ENCODE results near the gene ZNF445.
"Not testable (repeated sequence)": the region's sequence is repeated elsewhere in the genome, so short reads cannot be mapped to it uniquely, and the experiment has no call there.

The ZNF445 gene

DNA sequence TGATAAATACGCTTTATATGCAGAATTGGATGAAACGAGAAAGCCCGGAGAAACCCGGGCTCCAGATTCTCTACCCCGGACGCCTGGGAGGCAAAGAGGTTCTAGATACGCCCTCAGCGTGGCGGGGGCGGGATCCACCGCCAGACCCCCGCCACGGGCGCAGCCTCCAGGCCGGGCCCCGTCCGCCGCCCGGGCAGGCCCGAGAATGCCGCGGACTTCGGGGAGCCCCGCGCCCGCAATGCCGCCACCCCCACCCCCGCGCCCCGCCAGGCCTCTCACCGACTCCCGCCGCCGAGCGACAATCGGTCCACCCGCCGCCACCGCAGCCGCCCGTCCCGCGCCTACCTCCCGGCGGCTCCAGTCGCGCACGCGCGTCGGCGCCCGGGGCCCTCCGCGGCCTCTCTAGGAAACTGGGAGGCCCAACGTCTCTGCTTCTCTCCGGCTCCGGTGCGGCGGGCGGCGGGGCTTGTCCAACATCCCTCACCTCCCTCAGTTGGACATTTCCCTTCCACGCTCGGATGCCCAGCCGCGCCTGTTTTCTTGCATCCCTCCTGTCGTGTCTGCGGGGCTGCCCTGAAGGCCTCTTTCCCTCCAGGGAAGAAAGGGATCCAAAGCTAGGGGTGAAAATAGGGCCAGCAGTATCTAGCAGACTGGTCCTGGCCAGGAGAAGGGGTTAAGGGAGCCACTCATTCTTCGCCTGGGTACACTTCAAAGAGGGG, at the start of gene ZNF445:
ZNF445 (minus strand) TSS at position 359 of the 719 bp plus-strand sequence. CDS start 22,121 bp downstream, outside the sequence.
- no peak for DNase-seq

DNA sequence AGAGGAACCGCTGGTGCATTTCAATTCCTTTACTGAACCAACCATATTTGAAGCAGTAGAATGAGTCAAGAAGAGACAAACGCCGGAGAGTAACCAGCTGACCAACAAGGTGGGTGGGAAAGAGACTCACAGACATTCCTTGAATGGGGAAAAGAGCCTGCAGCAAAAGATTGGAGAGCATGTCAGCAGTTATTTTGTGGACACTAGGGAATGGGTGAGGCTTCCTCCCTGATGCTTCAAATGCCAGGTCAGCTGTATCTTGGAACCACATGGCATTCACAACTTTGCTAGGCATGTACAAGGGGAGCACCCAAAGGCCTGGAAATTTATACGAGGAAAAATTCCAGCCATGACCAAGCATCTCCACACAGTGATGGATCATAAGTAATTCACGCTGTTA, 47.6 kb upstream of the ZNF445 start:
- DNase-seq, result no peak

DNA sequence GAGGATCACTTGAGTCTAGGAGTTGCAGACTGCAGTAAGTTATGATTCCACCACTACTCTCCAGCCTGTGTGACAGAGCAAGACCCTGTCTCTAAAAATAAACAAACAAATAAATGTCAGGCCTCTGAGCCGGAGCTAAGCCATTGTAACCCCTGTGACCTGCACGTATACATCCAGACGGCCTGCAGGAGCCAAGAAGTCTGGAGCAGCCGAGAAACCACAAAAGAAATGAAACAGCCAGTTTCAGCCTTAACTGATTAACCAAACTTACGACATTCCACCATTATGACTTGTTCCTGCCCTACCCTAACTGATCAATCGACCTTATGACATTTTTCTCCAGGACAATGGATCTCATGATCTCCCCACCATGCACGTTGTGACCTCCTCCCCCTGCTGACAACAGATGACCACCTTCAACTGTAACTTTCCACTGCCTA, 45.0 kb upstream of the ZNF445 start:
- DNase-seq, result no peak

DNA sequence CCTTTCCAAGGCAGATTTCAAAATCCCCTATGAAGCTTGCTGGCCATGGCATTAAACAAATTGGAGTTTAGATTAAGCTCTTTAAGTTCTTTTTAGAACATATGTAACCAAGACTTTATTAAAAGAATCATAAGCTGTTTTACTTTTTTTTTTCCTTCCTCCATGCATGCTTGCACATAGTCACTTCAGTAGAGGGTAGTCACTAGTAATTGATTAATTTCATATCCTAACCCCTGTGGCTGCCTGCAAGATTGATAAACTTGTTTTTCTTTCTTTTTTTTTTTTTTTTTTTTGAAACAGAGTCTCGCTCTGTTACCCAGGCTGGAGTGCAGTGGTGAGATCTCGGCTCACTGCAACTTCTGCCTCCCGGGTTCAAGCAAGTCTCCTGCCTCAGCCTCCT, 44.3 kb upstream of the ZNF445 start:
- DNase-seq, result no peak

DNA sequence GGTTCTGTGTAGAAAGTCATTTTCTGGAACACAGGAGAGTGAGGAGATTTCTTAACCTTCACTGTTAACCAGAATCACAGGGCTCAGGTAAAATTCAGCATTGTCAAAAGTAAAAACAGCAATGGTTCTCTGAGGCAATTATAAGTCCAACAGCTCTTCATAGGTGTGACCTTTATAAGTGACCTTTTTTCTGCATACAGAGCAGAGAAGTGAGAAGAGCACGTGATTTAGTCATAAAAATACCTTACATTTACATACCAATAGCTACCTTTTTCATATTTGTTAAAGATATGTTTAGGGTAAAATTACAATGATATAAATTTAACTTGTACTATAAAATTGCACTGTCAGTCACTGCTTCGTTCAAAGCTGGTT, 41.3 kb upstream of the ZNF445 start:
- DNase-seq, result no peak

DNA sequence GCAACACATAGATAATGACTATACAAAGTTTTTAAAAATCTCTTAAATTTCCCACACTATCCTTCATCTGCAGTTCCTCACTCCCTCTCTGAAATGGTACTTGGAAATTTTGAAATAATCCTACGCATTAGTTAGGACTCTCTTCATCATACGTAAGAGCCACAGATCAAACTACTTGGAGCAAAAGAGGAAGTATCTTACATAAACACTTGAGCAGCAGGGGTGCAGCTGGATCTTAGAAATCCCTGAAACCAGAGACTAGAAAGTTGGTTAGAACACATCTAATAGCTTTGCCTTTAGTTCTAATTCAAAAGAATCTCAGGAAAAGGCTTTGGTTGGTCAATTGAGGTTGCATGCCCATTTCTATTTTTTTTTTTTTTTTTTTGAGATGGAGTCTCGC, 38.8 kb upstream of the ZNF445 start:
- DNase-seq, result no peak

DNA sequence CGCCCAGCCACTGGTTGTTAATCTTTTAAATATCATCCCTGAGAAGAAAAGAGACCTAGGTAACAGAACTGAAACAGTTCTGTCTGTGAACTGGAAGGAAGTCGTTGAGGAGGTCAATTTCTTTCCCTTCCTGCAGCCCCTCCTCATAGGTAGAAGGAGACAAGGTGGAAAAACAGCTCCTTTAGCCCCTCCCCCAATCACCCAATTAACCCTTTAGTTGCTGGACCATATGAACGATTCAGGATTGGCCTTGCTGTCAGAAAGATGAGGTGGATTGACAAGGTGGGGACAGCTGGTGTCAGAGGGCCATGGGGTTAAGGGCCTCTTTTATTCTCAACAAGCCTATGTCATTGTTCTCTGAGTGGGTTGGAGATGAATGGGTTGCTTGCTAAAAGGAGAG, 36.0 kb upstream of the ZNF445 start:
- DNase-seq, result no peak

DNA sequence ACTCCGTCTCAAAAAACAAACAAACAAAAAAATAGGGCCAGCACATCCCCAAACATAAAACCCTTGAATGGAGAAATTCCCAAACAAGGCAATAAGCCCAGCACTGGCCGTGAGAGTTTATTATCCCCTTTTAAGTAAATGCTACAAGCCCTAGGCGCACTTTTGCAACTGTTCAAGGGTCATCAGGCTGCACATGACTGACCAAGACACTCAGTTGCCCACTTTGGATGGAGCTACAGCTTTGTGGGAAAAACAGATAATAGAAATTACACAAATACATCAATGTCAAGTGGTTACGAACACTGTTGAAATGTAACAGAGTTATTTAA, 33.7 kb upstream of the ZNF445 start:
- no peak for DNase-seq

DNA sequence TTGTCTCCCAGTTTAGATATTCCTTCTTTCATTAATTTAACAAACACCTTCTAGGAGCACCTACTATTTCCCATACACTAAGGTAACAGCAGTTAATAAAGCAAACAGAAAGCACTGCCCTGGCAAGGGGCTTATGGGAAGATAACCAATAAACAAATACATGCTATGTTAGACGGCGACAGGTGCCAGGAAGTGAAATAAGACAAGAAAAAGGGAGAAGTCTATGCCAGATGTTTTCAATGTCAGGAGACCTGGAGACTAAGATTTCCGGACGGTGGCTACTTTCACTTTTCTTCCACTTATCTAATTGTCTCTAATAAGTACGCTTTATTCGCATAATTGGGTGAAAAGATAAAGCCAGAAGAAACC, 32.5 kb upstream of the ZNF445 start:
- no peak for DNase-seq

DNA sequence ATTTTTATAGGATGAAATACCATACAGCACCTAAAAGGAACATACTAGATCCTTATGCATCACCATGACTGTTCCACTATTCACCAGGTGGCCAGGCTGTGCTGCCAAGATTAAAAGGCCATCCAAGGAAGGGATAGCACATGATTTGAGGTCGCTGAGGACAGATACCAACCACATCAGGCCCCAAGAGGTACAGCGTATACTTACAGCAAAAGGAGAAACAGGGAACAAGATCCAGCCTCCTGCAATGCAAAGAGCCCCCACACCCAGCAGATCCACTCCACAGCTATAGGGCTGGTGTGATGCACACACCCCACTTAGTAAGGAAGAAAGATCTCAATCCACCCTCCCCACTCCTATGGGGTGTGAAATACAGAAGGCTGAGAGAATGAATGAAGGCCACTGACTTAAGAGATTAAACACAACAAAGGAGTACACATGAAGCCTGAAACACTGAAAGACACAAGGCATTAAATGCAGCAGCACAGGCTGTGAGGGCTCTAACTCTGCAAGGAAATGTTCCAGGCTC, 32.0 kb upstream of the ZNF445 start:
- no peak for DNase-seq

DNA sequence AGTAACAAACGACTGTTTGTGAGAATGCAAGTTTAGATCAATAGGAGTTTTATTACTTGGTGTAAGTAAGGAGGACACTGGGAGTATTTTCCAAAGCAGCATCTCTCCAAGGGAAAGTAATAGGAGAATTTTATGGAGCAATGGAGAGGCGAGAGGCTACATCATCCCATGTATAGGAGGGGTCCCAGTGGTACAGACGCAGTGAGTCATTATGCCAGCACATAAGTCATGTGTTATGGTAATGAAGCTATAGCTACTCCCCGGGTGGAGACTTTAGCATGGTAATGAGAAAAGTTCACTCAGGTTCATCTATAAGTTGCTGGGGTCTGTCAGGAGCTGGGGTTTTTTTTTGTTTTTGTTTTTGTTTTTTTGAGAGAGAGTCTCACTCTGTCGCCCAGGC, 29.5 kb upstream of the ZNF445 start:
- DNase-seq, result no peak

DNA sequence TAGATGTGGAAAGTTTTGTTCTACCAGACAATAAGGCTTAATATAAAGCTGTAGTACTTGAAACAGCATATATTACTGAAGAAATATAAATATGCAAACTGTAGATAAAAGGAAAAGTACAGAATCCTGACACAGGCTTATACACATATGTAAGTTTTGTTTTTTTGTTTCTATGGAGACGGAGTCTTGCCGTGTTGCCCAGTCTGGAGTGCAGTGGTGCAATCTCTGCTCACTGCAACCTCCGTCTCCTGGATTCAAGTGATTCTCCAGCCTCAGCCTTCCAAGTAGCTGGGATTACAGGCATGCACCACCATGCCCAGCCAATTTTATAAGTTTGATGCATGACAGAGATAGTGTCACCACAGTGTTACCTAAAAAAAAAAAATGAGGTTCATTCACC, 29.1 kb upstream of the ZNF445 start:
- no peak for DNase-seq

DNA sequence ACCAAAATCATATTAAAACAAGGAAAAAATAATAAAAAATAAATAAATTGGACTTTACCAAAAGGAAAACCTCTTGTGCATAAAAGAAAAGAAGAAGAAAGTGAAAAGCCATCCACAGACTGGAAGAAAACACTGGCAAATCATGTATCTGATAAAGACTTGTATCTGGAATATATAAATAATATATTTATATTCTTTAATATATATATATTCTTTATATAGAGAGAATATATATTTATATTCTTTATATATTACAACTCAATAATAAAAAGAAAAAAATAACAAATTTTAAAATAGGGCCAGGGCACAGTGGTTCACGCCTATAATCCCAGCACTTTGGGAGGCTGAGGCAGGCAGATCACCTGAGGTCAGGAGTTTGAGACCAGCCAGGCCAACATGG, 27.1 kb upstream of the ZNF445 start:
- DNase-seq, result no peak

DNA sequence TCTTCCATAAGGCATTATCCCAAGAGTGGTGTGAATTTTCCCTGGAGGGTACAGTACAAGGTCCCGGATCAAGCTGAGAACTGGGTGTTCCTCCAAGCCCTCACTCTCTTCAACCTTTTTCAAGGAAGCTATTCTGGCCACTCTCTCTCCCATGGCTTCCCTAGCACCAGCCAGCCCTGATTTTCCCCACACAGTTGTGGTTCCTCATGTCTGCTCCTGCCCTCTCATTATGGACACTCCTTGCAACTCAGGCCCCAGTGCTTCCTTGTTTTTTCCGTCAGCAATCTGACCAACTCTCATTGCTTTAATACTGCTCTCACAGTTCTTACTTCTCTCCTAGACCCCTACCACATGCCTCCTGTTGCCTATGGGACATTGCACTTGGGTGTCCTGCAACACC, 25.7 kb upstream of the ZNF445 start:
- not testable (repeated sequence) for DNase-seq

DNA sequence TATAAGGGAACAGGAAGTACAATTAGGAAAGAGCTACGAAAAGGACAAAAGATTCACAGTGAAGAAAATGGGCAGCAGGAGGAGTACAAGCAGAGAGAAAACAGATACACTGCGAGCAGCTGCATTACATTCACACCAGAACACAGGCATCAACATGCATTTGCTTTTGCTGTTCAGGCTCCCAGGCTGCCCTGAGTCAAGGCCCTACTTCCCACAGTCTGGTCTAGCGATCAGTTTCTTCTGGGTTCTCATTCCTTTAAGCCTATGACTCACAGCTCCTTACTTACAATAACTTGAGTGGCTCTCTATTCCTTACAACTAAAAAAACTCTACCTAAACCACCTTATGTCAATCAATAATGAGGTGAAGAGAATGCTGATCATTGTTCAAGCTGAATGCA, 24.5 kb upstream of the ZNF445 start:
- no peak for DNase-seq

DNA sequence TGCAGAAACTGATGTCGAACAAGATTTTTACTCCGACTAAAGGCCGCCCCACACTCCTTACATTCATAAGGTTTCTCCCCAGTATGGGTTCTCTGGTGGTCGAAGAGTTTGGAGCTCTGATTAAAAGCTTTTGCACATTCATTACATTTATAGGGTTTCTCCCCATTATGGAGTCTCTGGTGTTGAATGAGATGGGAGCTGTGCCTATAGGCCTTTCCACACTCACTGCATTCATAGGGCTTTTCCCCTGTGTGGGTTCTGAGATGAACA, 22.4 kb upstream of the ZNF445 start:
- DNase-seq, result not testable (repeated sequence)

DNA sequence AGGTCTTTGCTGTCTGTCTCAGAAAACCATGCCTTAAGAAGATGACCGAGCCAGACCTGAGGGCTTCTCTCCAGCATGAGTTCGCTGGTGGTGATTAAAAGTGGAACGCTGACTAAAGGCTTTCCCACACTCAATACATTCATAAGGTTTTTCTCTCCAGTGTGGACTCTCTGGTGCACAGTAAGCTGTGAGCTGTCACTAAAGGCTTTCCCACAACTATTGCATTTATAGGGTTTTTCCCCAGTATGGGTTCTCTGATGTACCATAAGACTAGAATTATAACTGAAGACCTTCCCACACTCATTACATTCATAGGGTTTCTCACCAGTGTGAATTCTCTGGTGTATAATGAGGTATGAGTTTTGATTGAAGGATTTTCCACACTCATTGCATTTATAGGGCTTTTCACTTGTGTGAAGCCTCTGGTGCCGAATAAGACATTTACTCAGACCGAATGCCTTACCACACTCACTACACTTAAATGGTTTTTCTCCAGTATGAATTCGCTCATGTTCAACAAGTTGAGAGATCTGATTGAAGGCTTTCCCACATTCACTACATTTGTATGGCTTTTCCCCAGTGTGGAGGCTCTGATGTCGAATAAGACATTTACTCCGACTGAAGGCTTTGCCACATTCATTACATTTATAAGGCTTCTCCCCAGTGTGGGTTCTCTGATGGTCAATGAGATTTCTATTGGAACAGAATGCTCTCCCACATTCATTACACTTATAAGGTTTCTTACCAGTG, 21.9 kb upstream of the ZNF445 start:
- DNase-seq, result no peak

DNA sequence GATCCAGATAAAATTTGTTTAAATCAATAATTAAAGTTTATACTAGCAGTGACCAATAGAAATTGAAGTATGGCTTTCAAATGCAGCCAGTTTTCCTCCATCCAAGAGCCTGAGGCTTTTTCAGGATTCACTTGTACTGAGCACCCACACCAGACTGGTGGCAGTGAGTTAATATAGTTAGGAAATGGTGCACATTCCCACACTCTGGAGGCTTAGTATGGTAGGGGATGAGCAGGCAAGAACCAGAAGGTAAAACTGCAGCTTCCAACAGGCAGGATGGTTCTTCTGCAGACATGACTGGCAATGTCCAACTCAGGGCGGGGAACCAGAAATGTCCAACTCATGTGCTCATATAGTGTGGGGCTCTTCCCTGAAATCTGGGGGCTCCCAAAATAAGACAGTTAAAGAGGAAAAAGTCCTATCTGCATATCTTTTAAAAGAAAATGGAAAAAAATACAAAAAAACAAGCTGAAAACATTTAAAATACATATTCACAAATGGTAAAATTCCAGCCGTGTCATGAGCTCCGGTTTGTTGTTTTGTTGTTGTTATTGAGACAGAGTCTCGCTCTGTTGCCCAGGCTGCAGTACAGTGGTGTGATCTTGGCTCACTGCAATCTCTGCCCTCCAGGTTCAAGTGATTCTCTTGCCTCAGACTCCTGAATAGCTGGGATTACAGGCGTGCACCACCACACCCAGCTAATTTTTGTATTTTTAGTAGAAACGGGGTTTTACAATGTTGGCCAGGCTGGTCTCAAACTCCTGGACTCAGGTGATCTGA, 18.4 kb upstream of the ZNF445 start:
- no peak for DNase-seq

DNA sequence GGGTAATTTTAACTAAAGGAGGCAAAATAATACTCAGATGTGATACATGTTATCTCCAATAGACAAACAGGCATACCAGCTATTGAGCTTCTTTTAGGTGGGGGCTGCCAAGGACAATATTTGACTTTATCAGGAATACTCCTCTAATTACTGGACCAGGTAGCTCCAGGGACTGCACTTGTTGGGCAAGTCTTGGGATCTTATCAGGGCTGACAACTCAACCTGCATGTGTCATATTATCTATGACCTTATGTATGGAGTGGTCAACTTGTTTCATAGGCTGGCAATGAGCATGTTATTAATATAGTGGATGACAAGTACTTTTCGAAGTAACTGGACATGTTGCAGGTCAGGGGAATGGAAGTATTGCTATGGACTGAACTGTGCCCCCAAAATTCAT, 15.0 kb upstream of the ZNF445 start:
- no peak for DNase-seq

DNA sequence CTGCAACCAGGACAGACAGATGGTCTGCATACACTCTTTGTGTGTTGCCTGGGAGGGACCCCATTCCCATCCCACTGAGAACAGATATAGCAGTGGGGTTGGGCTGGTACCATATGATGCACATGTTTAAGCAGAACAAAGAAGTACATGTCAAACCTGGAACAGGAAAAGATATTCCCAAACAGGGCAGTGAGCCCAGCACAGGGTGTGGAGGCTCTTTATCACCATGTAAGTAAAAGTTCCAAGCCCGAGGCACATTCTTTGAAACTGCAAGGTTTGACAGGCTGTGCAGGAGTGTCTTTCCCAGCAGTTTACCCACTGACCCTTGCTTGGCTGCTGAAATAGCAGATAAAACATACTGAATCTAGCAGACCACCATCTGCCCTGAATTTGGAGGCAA, 5.3 kb upstream of the ZNF445 start:
- no peak for DNase-seq

DNA sequence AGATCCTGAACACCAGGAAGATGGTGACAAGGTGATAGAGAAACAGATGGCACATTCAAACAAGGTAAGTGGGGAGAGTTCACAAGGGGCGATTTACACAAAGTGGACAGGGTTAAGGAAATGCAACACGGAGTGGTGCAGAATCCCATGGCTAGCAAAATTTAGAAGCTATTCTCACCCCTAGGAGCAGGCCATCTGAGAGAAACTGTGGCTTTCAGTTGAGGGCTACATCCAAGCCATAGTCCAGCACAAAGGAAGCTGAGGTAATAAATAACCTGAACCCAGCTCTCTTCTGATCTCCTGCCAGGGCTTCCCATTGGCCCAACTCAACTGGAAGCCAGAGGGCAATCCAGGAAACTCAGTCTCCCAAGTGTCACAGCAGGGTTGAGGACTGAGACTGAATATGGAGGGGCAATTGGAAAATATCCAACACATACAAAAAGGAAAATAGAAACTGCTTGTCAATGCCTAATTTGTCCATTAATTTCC, 1.2 kb upstream of the ZNF445 start:
- no peak for DNase-seq

DNA sequence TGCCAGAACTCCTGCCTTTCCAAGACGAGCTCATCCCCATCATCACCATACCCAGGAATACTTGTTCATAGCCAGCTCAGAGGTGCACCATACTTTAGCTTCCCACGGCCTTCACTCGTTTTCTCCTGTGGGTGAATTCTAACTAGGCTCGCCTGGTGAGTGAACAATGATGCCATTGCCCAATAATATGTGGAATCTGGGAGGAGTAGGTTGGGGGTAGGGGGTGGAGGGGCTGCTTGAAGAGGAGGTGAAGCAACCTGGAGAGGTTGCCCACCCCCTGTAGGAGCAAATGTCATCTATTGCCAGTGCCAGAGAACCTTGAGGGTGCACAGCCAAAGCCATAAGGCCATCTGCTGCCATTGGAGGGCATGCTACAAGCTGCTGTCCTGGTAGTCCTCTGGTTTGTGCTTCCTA, 592 bp upstream of the ZNF445 start:
- no peak for DNase-seq

DNA sequence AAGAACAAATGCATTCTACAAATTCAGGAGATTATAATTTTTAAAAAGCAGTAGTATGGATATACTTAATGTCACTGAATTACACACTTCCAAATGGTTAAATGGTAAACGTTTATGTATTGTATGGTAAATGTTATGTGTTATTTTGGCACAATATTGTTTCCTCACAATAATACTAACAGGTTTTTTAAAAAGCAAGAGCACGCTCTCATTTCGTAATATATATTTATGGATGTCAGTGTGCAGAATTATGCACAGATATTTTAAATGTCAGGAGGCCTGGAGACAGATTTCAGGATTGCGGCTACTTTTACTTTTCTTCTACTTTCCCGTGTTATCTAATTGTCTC, 533 bp downstream of the ZNF445 start:
- no peak for DNase-seq

DNA sequence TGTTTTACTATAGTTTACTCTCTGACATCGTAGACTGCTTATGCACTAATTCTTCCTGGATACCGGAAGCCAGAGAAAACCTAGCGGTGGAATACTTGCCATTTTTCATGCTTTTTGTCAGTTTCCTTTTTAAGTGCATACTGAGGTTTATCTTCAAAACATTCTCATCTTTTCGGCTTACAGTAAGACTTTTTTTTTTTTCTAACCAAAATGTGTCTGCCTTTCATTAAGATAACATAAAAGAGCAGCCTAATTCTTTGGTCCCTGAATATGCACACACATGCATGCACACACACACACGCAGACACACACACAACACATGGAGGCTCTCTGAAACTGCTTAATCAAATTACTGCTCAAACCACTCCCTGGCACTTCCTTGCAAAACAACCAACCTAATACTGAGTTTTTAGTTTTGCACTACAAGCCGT, 1.3 kb downstream of the ZNF445 start:
- no peak for DNase-seq
